ENCODE data around the gene GRIK1.
"Not testable (repeated sequence)": the region's sequence is repeated elsewhere in the genome, so short reads cannot be mapped to it uniquely, and the experiment has no call there.

The GRIK1 gene

GRCh38 chr21:29638761-29639327 lies 301.0 kb downstream of the GRIK1 start:
- DNase-seq = no peak

GRCh38 chr21:29638138-29638537 lies 301.7 kb downstream of the GRIK1 start:
- no peak for DNase-seq

- DNase-seq = no peak
These were observed 302.2 kb downstream of the GRIK1 start for GRCh38 chr21:29637553-29637952.

GRCh38 chr21:29637134-29637533 lies 302.7 kb downstream of the GRIK1 start:
- DNase-seq = no peak

GRCh38 chr21:29634418-29634817 lies 305.4 kb downstream of the GRIK1 start:
- no peak for DNase-seq

GRCh38 chr21:29633756-29634155 lies 306.0 kb downstream of the GRIK1 start:
- no peak for DNase-seq

GRCh38 chr21:29630441-29630840 lies 309.4 kb downstream of the GRIK1 start:
- DNase-seq = no peak

- no peak for DNase-seq
These were observed 311.9 kb downstream of the GRIK1 start for GRCh38 chr21:29627905-29628304.

GRCh38 chr21:29626801-29627470 lies 312.9 kb downstream of the GRIK1 start:
- DNase-seq = peak; percentile 25

- DNase-seq = no peak
These were observed 313.8 kb downstream of the GRIK1 start for GRCh38 chr21:29625990-29626389.

GRCh38 chr21:29624776-29625175 lies 315.0 kb downstream of the GRIK1 start:
- no peak for DNase-seq

- DNase-seq = no peak
These were observed 318.3 kb downstream of the GRIK1 start for GRCh38 chr21:29621525-29621924.

- DNase-seq = no peak
These were observed 323.5 kb downstream of the GRIK1 start for GRCh38 chr21:29616209-29616751.

GRCh38 chr21:29613877-29614276 lies 325.9 kb downstream of the GRIK1 start:
- DNase-seq = no peak

- no peak for DNase-seq
These were observed 326.8 kb downstream of the GRIK1 start for GRCh38 chr21:29613021-29613420.

- peak; percentile 9 for DNase-seq
These were observed 328.9 kb downstream of the GRIK1 start for GRCh38 chr21:29610779-29611360.

GRCh38 chr21:29606613-29607012 lies 333.2 kb downstream of the GRIK1 start:
- no peak for DNase-seq

GRCh38 chr21:29605219-29605618 lies 334.6 kb downstream of the GRIK1 start:
- not testable (repeated sequence) for DNase-seq

- no peak for DNase-seq
These were observed 335.7 kb downstream of the GRIK1 start for GRCh38 chr21:29604076-29604475.

- no peak for DNase-seq
These were observed 338.7 kb downstream of the GRIK1 start for GRCh38 chr21:29601047-29601446.

- DNase-seq = no peak
These were observed 353.1 kb downstream of the GRIK1 start for GRCh38 chr21:29586696-29587095.

- no peak for DNase-seq
These were observed 354.3 kb downstream of the GRIK1 start for GRCh38 chr21:29585462-29585861.

GRCh38 chr21:29583424-29583924 lies 356.3 kb downstream of the GRIK1 start:
- no peak for DNase-seq

GRCh38 chr21:29582855-29583254 lies 356.9 kb downstream of the GRIK1 start:
- DNase-seq = no peak
